Activated naive CD4-positive, alpha-beta T cell treated with anti-CD3 and anti-CD28 coated beads for 36 hours (primary cell): ENCODE results near the gene YIPF1. TPM values are rescaled to one million over a fixed set of nuclear protein-coding genes. Genes with fewer than 3 reads are reported as not detected.

Experiments
- CTCF ChIA-PET: fragments of 350-600 bp; sonication (Branson Sonifier 250); formaldehyde crosslinking; loops from one replicate; lab custom pipeline; 2021; ENCODE audit warnings: antibody characterized with exemption; lab: Charles Lee
- DNase-seq: peaks from one replicate; pipeline ENCODE4 v3.0.0-alpha.2; 2020
- H3K27ac Mint-ChIP-seq: one replicate; pipeline ENCODE4 v1.8.0; 2021; ENCODE audit warnings: mild to moderate bottlenecking, mixed read lengths
- H3K27me3 Mint-ChIP-seq: one replicate; pipeline ENCODE4 v1.8.0; 2021; ENCODE audit warnings: low read depth, mixed read lengths
- H3K36me3 Mint-ChIP-seq: one replicate; pipeline ENCODE4 v1.8.0; 2021; ENCODE audit warnings: low read depth, mixed read lengths
- H3K4me1 Mint-ChIP-seq: one replicate; pipeline ENCODE4 v1.8.0; 2021; ENCODE audit warnings: low read depth, mixed read lengths
- H3K4me3 Mint-ChIP-seq: one replicate; pipeline ENCODE4 v1.8.0; 2021; ENCODE audit warnings: mild to moderate bottlenecking, moderate library complexity, mixed read lengths
- H3K9me3 Mint-ChIP-seq: one replicate; pipeline ENCODE4 v1.8.0; 2021; ENCODE audit warnings: mixed read lengths
- intact Hi-C: fragments of 100-400 bp; cut with micrococcal nuclease; formaldehyde crosslinking; loops from one replicate; pipeline ENCODE4 v1.15.1; 2023
- total RNA-seq, 2 experiments: library from RNA; stranded (reverse); gene quantifications; one replicate each; pipeline ENCODE4 v1.2.3, GENCODE V29; 2021

The YIPF1 gene
- total RNA-seq, result 10 to 100 TPM; 22.2 to 22.4 TPM

GRCh38 chr1:53889304-53890298, at the start of gene YIPF1:
Gene YIPF1 (minus strand): TSS chr1:53889797. CDS start chr1:53888937, 860 bp downstream.
- Mint-ChIP-seq H3K9me3 (no peaks in the 10 kb centered on the region), H3K4me3 (peak within 1 kb of the TSS; percentile 94), H3K36me3 (peaks cover 4% of the 10 kb centered on the region), H3K4me1 (peaks cover 39% of the 10 kb centered on the region), H3K27ac (peak within 1 kb of the TSS; percentile 99), H3K27me3 (no peaks in the 10 kb centered on the region)
- intact Hi-C loops, result loop anchor here (1.0 to 10.0 kb wide), 8 partner anchors 27 to 910 kb away; partner anchors contain the start of genes LRRC42, NDC1, SSBP3 and TCEANC2
- CTCF ChIA-PET, result interaction anchor here (0.6 to 2.4 kb wide), 4 partner anchors 28 to 59 kb away, joined by 3 to 8 read pairs (median 3); partner anchors contain the start of genes IFT25 and LRRC42
- peak; percentile 91 for DNase-seq

DNA sequence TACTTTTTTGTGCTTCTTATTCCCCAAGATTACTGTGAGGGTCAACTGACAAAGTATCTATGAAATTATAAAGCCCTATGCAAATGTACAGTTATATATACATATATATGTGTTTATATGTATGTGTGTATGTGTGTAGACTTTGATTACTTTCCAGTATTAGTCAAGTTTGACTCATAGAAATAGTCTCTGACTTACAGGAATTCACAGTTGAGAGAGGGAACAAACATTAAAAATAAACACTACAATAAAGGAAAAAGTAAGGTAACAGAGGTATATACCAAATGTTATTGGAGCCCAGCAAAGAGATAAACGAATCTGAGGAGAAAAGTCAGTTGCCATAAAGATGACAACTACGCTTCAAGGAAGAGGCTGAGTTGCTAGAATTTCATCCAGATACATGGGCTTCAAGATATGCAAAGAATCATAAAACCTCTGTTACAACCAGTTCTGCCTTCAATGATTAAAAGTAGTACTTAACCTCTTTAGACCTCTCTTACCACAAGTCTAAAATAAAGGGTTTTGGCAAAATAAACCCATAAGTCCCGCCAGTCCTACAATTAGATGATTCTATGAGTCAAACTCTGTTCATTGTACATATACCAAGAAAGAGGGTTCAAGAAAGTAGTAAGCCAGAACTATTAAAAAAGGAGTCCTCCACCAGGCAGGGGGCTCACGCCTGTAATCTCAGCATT, 48.7 kb upstream of the YIPF1 start:
- CTCF ChIA-PET, result interaction anchor here (0.7 to 0.8 kb wide), 2 partner anchors 13 to 23 kb away, joined by 4 to 5 read pairs; no protein-coding TSS in a partner anchor
- DNase-seq, result no peak
- H3K9me3 Mint-ChIP-seq, result peaks cover 2% of the 10 kb centered on the region
- intact Hi-C loops, result no loop called here
- peak overlapping the region; percentile 65 for H3K27ac Mint-ChIP-seq
- no peaks in the 10 kb centered on the region for H3K27me3 Mint-ChIP-seq
- peaks cover 18% of the 10 kb centered on the region for H3K4me1 Mint-ChIP-seq
- H3K4me3 Mint-ChIP-seq, result no peak overlapping the region
- peaks cover 28% of the 10 kb centered on the region for H3K36me3 Mint-ChIP-seq

DNA sequence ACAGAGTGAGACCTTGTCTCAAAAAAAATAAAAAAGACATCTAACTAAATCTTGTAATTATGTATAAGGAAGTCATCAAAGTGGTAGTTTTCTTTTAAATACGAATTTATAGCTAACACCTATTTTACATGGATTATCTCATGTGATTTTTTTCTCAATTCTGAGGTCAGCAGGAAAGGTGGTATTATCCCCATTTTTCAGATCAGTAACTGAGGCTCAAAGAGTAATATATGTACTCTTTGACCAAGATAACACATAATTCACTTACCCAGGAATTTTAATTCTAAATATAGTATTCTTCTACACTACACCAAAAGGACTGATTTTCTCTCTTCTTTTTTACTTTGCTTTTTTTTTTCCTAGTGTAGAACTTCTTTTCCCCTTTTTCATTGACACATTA, 46.8 kb upstream of the YIPF1 start:
- intact Hi-C loops, result no loop called here

DNA sequence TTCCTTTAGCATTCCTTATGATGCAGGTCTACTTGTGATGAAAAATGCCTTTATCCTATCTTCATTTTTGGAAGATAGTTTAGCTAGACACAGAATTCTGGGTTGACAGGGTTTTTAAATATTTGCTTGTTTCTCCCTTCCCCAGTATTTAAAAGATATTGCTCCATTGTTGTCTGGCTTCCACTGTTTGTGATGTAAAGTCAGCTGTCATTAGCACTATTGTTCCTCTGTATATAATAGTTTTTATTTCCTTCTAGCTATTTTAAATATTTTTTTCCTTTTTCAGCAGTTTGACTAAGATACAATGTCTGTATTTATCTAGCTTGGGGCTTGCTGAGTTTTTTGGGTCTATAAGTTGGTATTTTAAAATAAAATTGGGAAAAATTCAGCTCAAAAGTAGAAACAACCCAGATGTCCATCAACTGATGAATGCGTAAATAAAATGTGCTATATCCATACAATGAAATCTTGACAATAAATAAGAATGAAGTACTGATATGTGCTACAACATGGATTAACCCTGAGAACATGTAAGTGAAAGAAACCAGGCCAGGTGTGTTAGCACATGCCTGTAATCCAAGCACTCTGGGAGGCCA, 44.7 kb upstream of the YIPF1 start:
- H3K4me1 Mint-ChIP-seq, result peaks cover 5% of the 10 kb centered on the region
- no peak for DNase-seq
- intact Hi-C loops, result no loop called here
- H3K4me3 Mint-ChIP-seq, result no peak overlapping the region
- H3K27me3 Mint-ChIP-seq, result no peaks in the 10 kb centered on the region
- no peak overlapping the region for H3K27ac Mint-ChIP-seq
- CTCF ChIA-PET, result interaction anchor here (1.1 to 1.5 kb wide), 4 partner anchors 8 to 25 kb away, joined by 3 to 5 read pairs (median 3); no protein-coding TSS in a partner anchor
- H3K9me3 Mint-ChIP-seq, result peaks cover 2% of the 10 kb centered on the region
- peaks cover 24% of the 10 kb centered on the region for H3K36me3 Mint-ChIP-seq

More for the DNA sequence above, 46.8 kb upstream of the YIPF1 start:
- peaks cover 8% of the 10 kb centered on the region for H3K4me1 Mint-ChIP-seq
- peaks cover 28% of the 10 kb centered on the region for H3K36me3 Mint-ChIP-seq
- no peak for DNase-seq
- no peaks in the 10 kb centered on the region for H3K27me3 Mint-ChIP-seq
- CTCF ChIA-PET, result interaction anchor here (0.8 to 1.2 kb wide), 2 partner anchors 10 to 12 kb away, joined by 3 to 4 read pairs; no protein-coding TSS in a partner anchor
- H3K4me3 Mint-ChIP-seq, result no peak overlapping the region
- H3K27ac Mint-ChIP-seq, result no peak overlapping the region
- peaks cover 2% of the 10 kb centered on the region for H3K9me3 Mint-ChIP-seq

- no peaks in the 10 kb centered on the region for H3K4me1 Mint-ChIP-seq
- CTCF ChIA-PET, result interaction anchor here (1.0 to 1.7 kb wide), 3 partner anchors 15 to 27 kb away, joined by 3 to 4 read pairs (median 3); partner anchors contain the start of gene LRRC42
- H3K27ac Mint-ChIP-seq, result no peak overlapping the region
- peaks cover 27% of the 10 kb centered on the region for H3K36me3 Mint-ChIP-seq
- H3K27me3 Mint-ChIP-seq, result no peaks in the 10 kb centered on the region
- peaks cover 2% of the 10 kb centered on the region for H3K9me3 Mint-ChIP-seq
- no peak overlapping the region for H3K4me3 Mint-ChIP-seq
- intact Hi-C loops, result no loop called here
- DNase-seq, result no peak
These were observed 41.9 kb upstream of the YIPF1 start for GRCh38 chr1:53931523-53931922.

- intact Hi-C loops, result no loop called here
- no peak for DNase-seq
- CTCF ChIA-PET, result interaction anchor here (1.0 to 1.7 kb wide), 3 partner anchors 15 to 28 kb away, joined by 3 to 4 read pairs (median 3); partner anchors contain the start of gene LRRC42
- Mint-ChIP-seq H3K36me3 (peaks cover 26% of the 10 kb centered on the region), H3K27me3 (no peaks in the 10 kb centered on the region), H3K4me1 (no peaks in the 10 kb centered on the region), H3K27ac (no peak overlapping the region), H3K9me3 (peaks cover 2% of the 10 kb centered on the region), H3K4me3 (no peak overlapping the region)
These were observed 41.3 kb upstream of the YIPF1 start for GRCh38 chr1:53930932-53931331.

DNA sequence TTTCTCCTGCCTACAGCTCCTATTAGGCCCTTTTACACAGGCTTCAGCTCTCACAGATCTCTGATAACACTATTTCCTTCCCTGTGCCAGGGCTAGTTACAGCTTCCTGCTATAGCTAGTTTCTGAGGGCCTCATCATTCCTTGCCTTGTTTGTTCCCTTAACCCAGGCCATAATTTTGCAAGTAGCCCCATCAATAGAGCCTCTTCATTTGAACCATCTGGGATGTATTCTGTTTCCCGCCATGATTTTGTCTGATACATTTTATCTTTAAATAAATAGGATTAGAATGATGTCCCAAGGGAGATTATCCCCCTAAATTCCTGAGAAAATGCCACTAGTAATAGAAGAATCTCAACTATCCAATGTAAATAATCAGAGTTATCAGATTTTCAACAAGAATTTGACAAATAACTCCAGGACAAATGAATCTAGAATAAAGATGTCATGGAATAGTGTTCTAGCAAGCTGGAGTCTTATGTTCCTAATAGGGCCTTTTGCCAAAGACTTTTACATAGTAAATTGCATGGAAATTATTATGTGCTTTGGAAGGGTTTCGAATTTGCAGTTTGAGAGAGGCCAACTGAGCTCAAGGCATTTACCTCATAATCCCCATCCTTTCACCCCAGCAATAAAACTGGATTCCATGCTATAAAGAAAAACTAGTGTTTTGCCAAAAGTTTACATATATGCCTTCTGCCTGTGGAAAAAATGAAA, 39.8 kb upstream of the YIPF1 start:
- no peaks in the 10 kb centered on the region for H3K9me3 Mint-ChIP-seq
- H3K27ac Mint-ChIP-seq, result no peak overlapping the region
- peaks cover 17% of the 10 kb centered on the region for H3K36me3 Mint-ChIP-seq
- no peaks in the 10 kb centered on the region for H3K27me3 Mint-ChIP-seq
- no peak overlapping the region for H3K4me3 Mint-ChIP-seq
- intact Hi-C loops, result no loop called here
- DNase-seq, result no peak
- H3K4me1 Mint-ChIP-seq, result no peaks in the 10 kb centered on the region
- CTCF ChIA-PET, result interaction anchor here (0.7 to 1.6 kb wide), 4 partner anchors 13 to 50 kb away, joined by 3 to 4 read pairs (median 4); no protein-coding TSS in a partner anchor

DNA sequence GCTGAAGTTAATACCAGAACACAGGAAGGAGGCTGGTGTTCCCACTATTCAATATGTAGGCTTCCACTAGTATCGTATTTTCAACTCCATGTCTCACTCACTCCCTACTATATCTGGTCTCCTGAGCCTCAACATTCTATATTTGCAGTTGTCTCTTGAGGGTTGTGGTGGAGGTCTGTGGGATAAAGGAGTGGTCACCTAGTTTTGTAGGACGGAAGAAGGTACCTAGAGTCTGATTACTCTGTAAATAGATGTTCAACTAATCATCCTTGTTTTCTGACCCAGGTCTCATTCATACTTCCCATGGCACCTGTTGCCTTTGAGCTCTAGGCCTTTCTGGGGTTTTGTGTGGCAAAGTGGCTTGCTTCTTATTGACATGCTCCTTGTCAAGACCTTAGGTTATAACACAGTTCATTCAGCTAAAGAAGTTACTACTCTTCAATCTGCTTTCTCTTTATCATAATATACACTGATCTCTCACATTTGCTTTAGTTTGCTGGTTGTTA, 37.8 kb upstream of the YIPF1 start:
- CTCF ChIA-PET, result interaction anchor here (0.7 to 1.6 kb wide), 2 partner anchors 22 to 67 kb away, joined by 4 read pairs; no protein-coding TSS in a partner anchor
- Mint-ChIP-seq H3K9me3 (no peaks in the 10 kb centered on the region), H3K27me3 (no peaks in the 10 kb centered on the region), H3K4me1 (peaks cover 1% of the 10 kb centered on the region), H3K36me3 (peaks cover 14% of the 10 kb centered on the region), H3K27ac (no peak overlapping the region), H3K4me3 (no peak overlapping the region)
- intact Hi-C loops, result no loop called here
- no peak for DNase-seq

- H3K4me3 Mint-ChIP-seq, result no peak overlapping the region
- peak; percentile 38 for DNase-seq
- H3K36me3 Mint-ChIP-seq, result peaks cover 9% of the 10 kb centered on the region
- H3K27ac Mint-ChIP-seq, result peak overlapping the region; percentile 14
- CTCF ChIA-PET, result no interaction called here
- no peaks in the 10 kb centered on the region for H3K9me3 Mint-ChIP-seq
- intact Hi-C loops, result loop anchor here (1.0 to 2.0 kb wide), 2 partner anchors 23 to 59 kb away; no protein-coding TSS in a partner anchor
- no peaks in the 10 kb centered on the region for H3K27me3 Mint-ChIP-seq
- peaks cover 37% of the 10 kb centered on the region for H3K4me1 Mint-ChIP-seq
These were observed 30.1 kb upstream of the YIPF1 start for GRCh38 chr1:53919675-53920066.

GRCh38 chr1:53918343-53918742, 28.7 kb upstream of the YIPF1 start:
- Mint-ChIP-seq H3K4me3 (no peak overlapping the region), H3K9me3 (no peaks in the 10 kb centered on the region), H3K36me3 (peaks cover 9% of the 10 kb centered on the region), H3K27ac (no peak overlapping the region), H3K27me3 (no peaks in the 10 kb centered on the region), H3K4me1 (peaks cover 41% of the 10 kb centered on the region)
- CTCF ChIA-PET, result interaction anchor here (1.2 kb wide), 1 partner anchor 41 kb away, joined by 4 read pairs; no protein-coding TSS in a partner anchor
- no peak for DNase-seq
- intact Hi-C loops, result loop anchor here (2.0 kb wide), 1 partner anchor 58 kb away; no protein-coding TSS in a partner anchor
